MM.1S (cell line): ENCODE results near the gene FAM83B.

Experiments
- DNase-seq: peaks from one replicate; pipeline ENCODE4 v3.0.0-alpha.2; 2015
- H2AFZ ChIP-seq: fragments of 300-600 bp; sonication (generic); 2 replicates; pipeline ENCODE4 v1.6.0; 2016; ENCODE audit warnings: antibody characterized with exemption, low read length
- H3F3A ChIP-seq: fragments of 300-600 bp; sonication (generic); 2 replicates; pipeline ENCODE4 v1.6.1; 2016; ENCODE audit warnings: mild to moderate bottlenecking, antibody characterized with exemption, low read length, moderate library complexity, mixed read lengths; ENCODE audit not compliant: insufficient read depth
- H3K27ac ChIP-seq: fragments of 300-600 bp; sonication (generic); 2 replicates; pipeline ENCODE4 v1.5.1; 2016; ENCODE audit warnings: mild to moderate bottlenecking, low read length
- H3K27me3 ChIP-seq: fragments of 300-600 bp; sonication (generic); replicated peaks from 2 replicates; pipeline ENCODE4 v1.6.0; 2016; ENCODE audit warnings: low read length; ENCODE audit not compliant: insufficient read depth
- H3K36me3 ChIP-seq: fragments of 300-600 bp; sonication (generic); replicated peaks from 2 replicates; pipeline ENCODE4 v1.6.1; 2016; ENCODE audit warnings: mild to moderate bottlenecking, low read length, mixed read lengths; ENCODE audit not compliant: insufficient read depth
- H3K4me1 ChIP-seq: fragments of 300-600 bp; sonication (generic); 2 replicates; pipeline ENCODE4 v1.6.1; 2016; ENCODE audit warnings: low read length, mixed read lengths
- H3K4me2 ChIP-seq: fragments of 300-600 bp; sonication (generic); 2 replicates; pipeline ENCODE4 v1.6.0; 2016; ENCODE audit warnings: low read depth, low read length
- H3K4me3 ChIP-seq: fragments of 300-600 bp; sonication (generic); 2 replicates; pipeline ENCODE4 v1.5.1; 2016; ENCODE audit warnings: low read length, mixed read lengths
- H3K79me2 ChIP-seq: fragments of 300-600 bp; sonication (generic); 2 replicates; pipeline ENCODE4 v1.6.1; 2016; ENCODE audit warnings: mixed run types, low read length, mixed read lengths
- H3K9ac ChIP-seq: fragments of 300-600 bp; sonication (generic); 2 replicates; pipeline ENCODE4 v1.6.1; 2016; ENCODE audit warnings: low read length, mixed read lengths
- H3K9me2 ChIP-seq: fragments of 300-600 bp; sonication (generic); replicated peaks from 2 replicates; pipeline ENCODE4 v1.6.1; 2016; ENCODE audit warnings: mild to moderate bottlenecking, low read length, mixed read lengths; ENCODE audit not compliant: insufficient read depth
- H3K9me3 ChIP-seq: fragments of 300-600 bp; sonication (generic); replicated peaks from 2 replicates; pipeline ENCODE4 v1.6.1; 2016; ENCODE audit warnings: mild to moderate bottlenecking, low read length, mixed read lengths; ENCODE audit not compliant: insufficient read depth
- H4K20me1 ChIP-seq: fragments of 300-600 bp; sonication (generic); 2 replicates; pipeline ENCODE4 v1.6.1; 2016; ENCODE audit warnings: mild to moderate bottlenecking, low read length, moderate library complexity, mixed read lengths; ENCODE audit not compliant: insufficient read depth
- EZH2 ChIP-seq: fragments of 300-600 bp; sonication (generic); optimal IDR thresholded peaks from 2 replicates; pipeline ENCODE3; 2017; ENCODE audit warnings: low read depth, mild to moderate bottlenecking, antibody characterized with exemption, low read length, mixed read lengths
- EZH2phosphoT487 ChIP-seq: fragments of 300-600 bp; sonication (generic); IDR thresholded peaks from 2 replicates; pipeline ENCODE4 v1.6.1; 2018; ENCODE audit warnings: antibody characterized with exemption, low read length
- TF ChIP-seq, protein P1 (sequence below): fragments of 300-600 bp; sonication (generic); IDR thresholded peaks from 2 replicates; pipeline ENCODE4 v1.5.1; 2016; ENCODE audit warnings: antibody characterized with exemption, low read length, mixed read lengths

Gene FAM83B

DNA sequence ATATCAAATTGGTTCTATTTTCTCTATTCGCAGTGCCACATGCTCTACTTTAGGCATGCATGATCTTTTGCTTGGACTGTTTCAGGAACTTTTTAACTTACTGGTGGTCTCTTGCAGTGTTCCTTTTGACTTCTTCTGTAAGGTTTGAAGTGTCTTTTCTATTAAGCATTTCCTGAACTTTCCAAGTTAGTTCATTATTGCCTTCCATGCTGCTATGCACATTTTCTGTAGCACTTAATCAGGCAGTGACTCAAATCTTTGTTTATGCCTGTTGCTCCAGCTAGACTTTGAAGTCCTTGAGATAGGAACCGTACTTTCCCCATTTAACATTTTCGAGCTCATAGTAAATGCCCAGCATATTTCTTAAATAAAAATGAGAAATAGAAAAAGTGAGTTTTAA lies 52.2 kb downstream of the FAM83B start:
- H3F3A ChIP-seq: no peaks in the 10 kb centered on the region
- DNase-seq: no peak
- H3K79me2 ChIP-seq: no peaks in the 10 kb centered on the region
- no peak overlapping the region for H3K9ac ChIP-seq
- no peak overlapping the region for H3K4me3 ChIP-seq
- no peak overlapping the region for H3K27ac ChIP-seq
- no peaks in the 10 kb centered on the region for H3K27me3 ChIP-seq
- no peaks in the 10 kb centered on the region for H4K20me1 ChIP-seq
- H3K9me2 ChIP-seq: no peaks in the 10 kb centered on the region
- no peak overlapping the region for H2AFZ ChIP-seq
- H3K4me2 ChIP-seq: no peak overlapping the region
- no peaks in the 10 kb centered on the region for H3K36me3 ChIP-seq
- TF ChIP-seq, protein P1, sequence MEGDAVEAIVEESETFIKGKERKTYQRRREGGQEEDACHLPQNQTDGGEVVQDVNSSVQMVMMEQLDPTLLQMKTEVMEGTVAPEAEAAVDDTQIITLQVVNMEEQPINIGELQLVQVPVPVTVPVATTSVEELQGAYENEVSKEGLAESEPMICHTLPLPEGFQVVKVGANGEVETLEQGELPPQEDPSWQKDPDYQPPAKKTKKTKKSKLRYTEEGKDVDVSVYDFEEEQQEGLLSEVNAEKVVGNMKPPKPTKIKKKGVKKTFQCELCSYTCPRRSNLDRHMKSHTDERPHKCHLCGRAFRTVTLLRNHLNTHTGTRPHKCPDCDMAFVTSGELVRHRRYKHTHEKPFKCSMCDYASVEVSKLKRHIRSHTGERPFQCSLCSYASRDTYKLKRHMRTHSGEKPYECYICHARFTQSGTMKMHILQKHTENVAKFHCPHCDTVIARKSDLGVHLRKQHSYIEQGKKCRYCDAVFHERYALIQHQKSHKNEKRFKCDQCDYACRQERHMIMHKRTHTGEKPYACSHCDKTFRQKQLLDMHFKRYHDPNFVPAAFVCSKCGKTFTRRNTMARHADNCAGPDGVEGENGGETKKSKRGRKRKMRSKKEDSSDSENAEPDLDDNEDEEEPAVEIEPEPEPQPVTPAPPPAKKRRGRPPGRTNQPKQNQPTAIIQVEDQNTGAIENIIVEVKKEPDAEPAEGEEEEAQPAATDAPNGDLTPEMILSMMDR: no peak
- H3K4me1 ChIP-seq: peaks cover 8% of the 10 kb centered on the region; the same call in 1 of the 2 replicates
- H3K9me3 ChIP-seq: no peaks in the 10 kb centered on the region

DNA sequence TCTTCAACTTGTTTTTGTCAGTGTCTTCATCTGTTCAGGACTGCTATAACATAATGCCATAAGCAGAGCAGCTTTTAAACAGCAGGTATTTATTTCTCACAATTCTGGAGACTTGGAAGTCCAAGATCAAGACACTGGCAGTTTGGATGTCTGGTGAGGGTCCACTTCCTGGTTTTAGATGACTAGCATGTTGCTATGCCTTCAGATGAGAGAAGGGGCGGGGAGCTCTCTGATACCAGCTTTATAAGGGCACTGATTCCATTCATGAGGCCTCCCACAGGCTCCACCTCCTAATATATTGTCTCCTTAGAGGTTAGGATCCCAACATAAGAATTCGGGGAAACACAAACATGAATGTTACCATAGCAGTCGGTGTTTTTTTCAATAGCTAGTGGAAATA lies 52.9 kb downstream of the FAM83B start:
- no peak overlapping the region for H3K4me2 ChIP-seq
- H3K9me2 ChIP-seq: no peaks in the 10 kb centered on the region
- H3K79me2 ChIP-seq: no peaks in the 10 kb centered on the region
- no peaks in the 10 kb centered on the region for H4K20me1 ChIP-seq
- TF ChIP-seq EZH2phosphoT487 (no peak), EZH2 (no peak)
- TF ChIP-seq, protein P1: no peak
- no peak overlapping the region for H3K27ac ChIP-seq
- H3K4me3 ChIP-seq: no peak overlapping the region
- H3K4me1 ChIP-seq: peaks cover 8% of the 10 kb centered on the region; the same call in 1 of the 2 replicates
- DNase-seq: no peak
- H3F3A ChIP-seq: no peaks in the 10 kb centered on the region
- H3K9me3 ChIP-seq: no peaks in the 10 kb centered on the region
- no peaks in the 10 kb centered on the region for H3K36me3 ChIP-seq
- H3K9ac ChIP-seq: no peak overlapping the region
- no peak overlapping the region for H2AFZ ChIP-seq
- no peaks in the 10 kb centered on the region for H3K27me3 ChIP-seq

DNA sequence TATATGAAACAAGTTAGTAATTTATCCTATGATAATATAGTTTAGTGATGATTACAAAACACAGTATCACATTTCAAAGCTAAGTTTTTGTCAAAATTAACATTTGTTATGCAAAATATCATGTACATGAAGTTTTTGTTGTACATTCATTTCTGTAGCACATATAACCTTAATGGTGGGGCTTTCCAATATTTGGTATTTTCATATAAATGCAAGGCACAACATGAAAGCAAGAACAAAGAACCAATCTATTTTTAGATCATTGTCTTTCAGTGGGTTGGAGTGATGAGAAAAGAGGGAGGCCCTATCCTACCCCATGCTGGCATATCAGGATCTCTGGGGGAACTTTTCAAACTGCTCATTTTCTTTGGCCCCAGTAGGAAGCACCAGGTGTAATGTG lies 53.4 kb downstream of the FAM83B start:
- no peak overlapping the region for H3K4me3 ChIP-seq
- no peaks in the 10 kb centered on the region for H3K79me2 ChIP-seq
- no peaks in the 10 kb centered on the region for H3F3A ChIP-seq
- TF ChIP-seq EZH2 (no peak), EZH2phosphoT487 (no peak)
- TF ChIP-seq, protein P1: no peak
- no peak overlapping the region for H3K9ac ChIP-seq
- no peaks in the 10 kb centered on the region for H3K9me3 ChIP-seq
- no peak overlapping the region for H3K27ac ChIP-seq
- H3K36me3 ChIP-seq: no peaks in the 10 kb centered on the region
- H2AFZ ChIP-seq: no peak overlapping the region
- no peaks in the 10 kb centered on the region for H3K9me2 ChIP-seq
- H3K27me3 ChIP-seq: no peaks in the 10 kb centered on the region
- no peak overlapping the region for H3K4me2 ChIP-seq
- H3K4me1 ChIP-seq: peaks cover 8% of the 10 kb centered on the region; the same call in 1 of the 2 replicates
- H4K20me1 ChIP-seq: no peaks in the 10 kb centered on the region
- DNase-seq: no peak

DNA sequence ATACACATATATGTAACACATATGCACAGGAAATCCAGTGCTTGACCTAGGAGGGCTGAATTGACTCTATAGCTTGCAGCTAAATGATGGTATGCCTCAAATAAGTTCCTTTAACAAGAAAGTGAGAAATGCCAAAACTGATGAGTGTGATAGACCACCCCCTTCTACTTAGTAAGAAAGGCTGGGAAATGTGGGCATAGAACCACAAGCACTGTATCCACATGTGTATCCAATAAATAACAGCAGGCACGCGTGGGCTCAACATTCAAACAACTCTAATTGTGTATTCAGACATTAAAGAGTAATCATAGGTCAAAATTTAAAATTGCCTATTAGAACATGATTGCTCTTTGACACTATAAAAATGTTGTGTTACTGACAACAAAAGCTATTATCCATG lies 54.1 kb downstream of the FAM83B start:
- Histone ChIP-seq H3K27me3 (no peaks in the 10 kb centered on the region), H3K79me2 (no peaks in the 10 kb centered on the region), H3K9ac (no peak overlapping the region), H3K9me2 (no peaks in the 10 kb centered on the region), H2AFZ (no peak overlapping the region), H3K4me3 (no peak overlapping the region), H3K27ac (no peak overlapping the region), H4K20me1 (no peaks in the 10 kb centered on the region), H3F3A (no peaks in the 10 kb centered on the region), H3K4me1 (peaks cover 8% of the 10 kb centered on the region; the same call in 1 of the 2 replicates), H3K36me3 (no peaks in the 10 kb centered on the region), H3K9me3 (no peaks in the 10 kb centered on the region), H3K4me2 (no peak overlapping the region)
- no peak for DNase-seq
- TF ChIP-seq EZH2 (no peak), EZH2phosphoT487 (no peak)
- TF ChIP-seq, protein P1: no peak
